Chondrocyte (in vitro differentiated cells): ENCODE data around the gene MTIF2. TPM values are rescaled to one million over a fixed set of nuclear protein-coding genes. Genes with fewer than 3 reads are reported as not detected.

ENCODE experiments used
- DNase-seq: peaks from one replicate; pipeline ENCODE4 v3.0.0; 2021; ENCODE audit warnings: mixed read lengths, low spot score
- H3K27ac Mint-ChIP-seq: one replicate; pipeline ENCODE4 v1.8.0; 2021; ENCODE audit warnings: mild to moderate bottlenecking, moderate library complexity, mixed read lengths; ENCODE audit not compliant: unreplicated experiment
- H3K27me3 Mint-ChIP-seq: 2 replicates; pipeline ENCODE4 v1.8.0; 2021; ENCODE audit warnings: low read depth, mixed read lengths
- H3K36me3 Mint-ChIP-seq: 2 replicates; pipeline ENCODE4 v1.8.0; 2021; ENCODE audit warnings: low read depth, mixed read lengths
- H3K4me1 Mint-ChIP-seq: 2 replicates; pipeline ENCODE4 v1.8.0; 2021; ENCODE audit warnings: low read depth, mild to moderate bottlenecking, mixed read lengths
- H3K4me3 Mint-ChIP-seq: one replicate; pipeline ENCODE4 v1.8.0; 2021; ENCODE audit warnings: mild to moderate bottlenecking, moderate library complexity, mixed read lengths; ENCODE audit not compliant: unreplicated experiment
- H3K9me3 Mint-ChIP-seq: 2 replicates; pipeline ENCODE4 v1.8.0; 2021; ENCODE audit warnings: low read depth, mixed read lengths
- CTCF ChIP-seq: fragments of 200-600 bp; sonication (generic); IDR thresholded peaks from 2 replicates; pipeline ENCODE4 v1.5.0; 2021; ENCODE audit warnings: antibody characterized with exemption, mild to moderate bottlenecking, moderate library complexity
- long read RNA-seq: library from polyadenylated mRNA; stranded (forward); transcript quantifications from one replicate; pipeline ENCODE4 v2.0.0, GENCODE V29; 2021
- total RNA-seq: library from RNA; stranded (reverse); gene quantifications from 3 replicates; pipeline ENCODE4 v1.2.1, GENCODE V29; 2021

Gene MTIF2
- total RNA-seq: 18.3 to 20.6 TPM (median 20.5 TPM) in 3 replicates
- long read RNA-seq, transcript MTIF2-201 (16 exons, 2,528 nt): major isoform, 7 of 32 reads
- long read RNA-seq, partial matches to known transcripts: 19 of 32 reads
- long read RNA-seq, other reads (novel, unspliced or antisense): 6 of 32 reads

GRCh38 chr2:55268907-55269644 is at the start of gene MTIF2:
MTIF2 (minus strand) TSS chr2:55269231; CDS start chr2:55263858, 5,373 bp downstream.
- Mint-ChIP-seq H3K9me3 (no peaks in the 10 kb centered on the region), H3K4me3 (peak within 1 kb of the TSS; percentile 90), H3K36me3 (no peaks in the 10 kb centered on the region), H3K27me3 (no peaks in the 10 kb centered on the region), H3K4me1 (peaks cover 23% of the 10 kb centered on the region), H3K27ac (peak within 1 kb of the TSS; percentile 94)
- no peak for TF ChIP-seq CTCF
- DNase-seq: peak; percentile 98

- no peak for DNase-seq
- H3K27ac Mint-ChIP-seq: no peak overlapping the region
- H3K4me1 Mint-ChIP-seq: no peaks in the 10 kb centered on the region
These were observed 46.0 kb upstream of the MTIF2 start for GRCh38 chr2:55314985-55315384.

GRCh38 chr2:55311444-55311870 is 42.4 kb upstream of the MTIF2 start:
- Mint-ChIP-seq H3K4me1 (peaks cover 3% of the 10 kb centered on the region), H3K9me3 (no peaks in the 10 kb centered on the region), H3K36me3 (peaks cover 25% of the 10 kb centered on the region), H3K4me3 (no peak overlapping the region), H3K27me3 (no peaks in the 10 kb centered on the region), H3K27ac (no peak overlapping the region)
- peak; percentile 38 for TF ChIP-seq CTCF
- DNase-seq: no peak

More at GRCh38 chr2:55314985-55315384, 46.0 kb upstream of the MTIF2 start:
- peaks cover 24% of the 10 kb centered on the region for H3K36me3 Mint-ChIP-seq
- no peak for TF ChIP-seq CTCF
- no peaks in the 10 kb centered on the region for H3K9me3 Mint-ChIP-seq
- H3K27me3 Mint-ChIP-seq: no peaks in the 10 kb centered on the region
- H3K4me3 Mint-ChIP-seq: no peak overlapping the region

GRCh38 chr2:55309446-55309845 is 40.4 kb upstream of the MTIF2 start:
- H3K4me1 Mint-ChIP-seq: peaks cover 3% of the 10 kb centered on the region
- H3K27me3 Mint-ChIP-seq: no peaks in the 10 kb centered on the region
- H3K27ac Mint-ChIP-seq: no peak overlapping the region

More at GRCh38 chr2:55309446-55309845, 40.4 kb upstream of the MTIF2 start:
- peaks cover 18% of the 10 kb centered on the region for H3K36me3 Mint-ChIP-seq
- no peaks in the 10 kb centered on the region for H3K9me3 Mint-ChIP-seq
- H3K4me3 Mint-ChIP-seq: no peak overlapping the region
- DNase-seq: no peak
- no peak for TF ChIP-seq CTCF
